Adipocyte (in vitro differentiated cells): ENCODE results near the gene EMP1.
"Not testable (repeated sequence)": the region's sequence is repeated elsewhere in the genome, so short reads cannot be mapped to it uniquely, and the experiment has no call there.

Experiments
- DNase-seq: peaks from one replicate; pipeline ENCODE4 v3.0.0-alpha.2; 2015; ENCODE audit warnings: low read depth
- H3K27me3 ChIP-seq: replicated peaks from 2 replicates; pipeline ENCODE4 v1.7.0; 2013; ENCODE audit warnings: mild to moderate bottlenecking, low read length, moderate library complexity; ENCODE audit not compliant: control insufficient read depth, insufficient read depth
- H3K36me3 ChIP-seq: 2 replicates; pipeline ENCODE4 v1.7.0; 2013; ENCODE audit warnings: low read length, mild to moderate bottlenecking, moderate library complexity; ENCODE audit not compliant: control insufficient read depth, insufficient read depth, severe bottlenecking
- H3K4me1 ChIP-seq: 2 replicates; pipeline ENCODE4 v1.7.0; 2013; ENCODE audit warnings: mild to moderate bottlenecking, low read length, moderate library complexity; ENCODE audit not compliant: control insufficient read depth, insufficient read depth
- H3K4me3 ChIP-seq: 2 replicates; pipeline ENCODE4 v1.7.0; 2013; ENCODE audit warnings: mild to moderate bottlenecking, low read length, moderate library complexity
- H3K9ac ChIP-seq: 2 replicates; pipeline ENCODE4 v1.7.0; 2013; ENCODE audit warnings: mild to moderate bottlenecking, low read length, moderate library complexity
- H3K9me3 ChIP-seq: 2 replicates; pipeline ENCODE4 v1.7.0; 2013; ENCODE audit warnings: mild to moderate bottlenecking, low read length, moderate library complexity; ENCODE audit not compliant: control insufficient read depth

Gene EMP1

GRCh38 chr12:13252024-13252423, 55.5 kb downstream of the EMP1 start:
- Histone ChIP-seq H3K4me1 (peaks cover 4% of the 10 kb centered on the region), H3K4me3 (no peak overlapping the region), H3K36me3 (no peaks in the 10 kb centered on the region), H3K27me3 (no peaks in the 10 kb centered on the region), H3K9me3 (no peaks in the 10 kb centered on the region), H3K9ac (no peak overlapping the region)
- no peak for DNase-seq

- peaks cover 4% of the 10 kb centered on the region for H3K4me1 ChIP-seq
- DNase-seq: no peak
- H3K9ac ChIP-seq: no peak overlapping the region
- H3K36me3 ChIP-seq: no peaks in the 10 kb centered on the region
- no peaks in the 10 kb centered on the region for H3K27me3 ChIP-seq
- H3K9me3 ChIP-seq: no peaks in the 10 kb centered on the region
- no peak overlapping the region for H3K4me3 ChIP-seq
These were observed 56.1 kb downstream of the EMP1 start for GRCh38 chr12:13252616-13253015.

GRCh38 chr12:13253966-13254760, 57.6 kb downstream of the EMP1 start:
- H3K27me3 ChIP-seq: no peaks in the 10 kb centered on the region
- peaks cover 4% of the 10 kb centered on the region for H3K4me1 ChIP-seq
- no peak overlapping the region for H3K4me3 ChIP-seq
- no peaks in the 10 kb centered on the region for H3K9me3 ChIP-seq
- DNase-seq: no peak
- H3K36me3 ChIP-seq: no peaks in the 10 kb centered on the region
- H3K9ac ChIP-seq: no peak overlapping the region

GRCh38 chr12:13255792-13256691, 59.5 kb downstream of the EMP1 start:
- H3K27me3 ChIP-seq: no peaks in the 10 kb centered on the region
- H3K4me3 ChIP-seq: peak overlapping the region; percentile 78
- no peaks in the 10 kb centered on the region for H3K9me3 ChIP-seq

GRCh38 chr12:13256692-13257045, 60.1 kb downstream of the EMP1 start:
- Histone ChIP-seq H3K9me3 (no peaks in the 10 kb centered on the region), H3K4me3 (no peak overlapping the region), H3K4me1 (peaks cover 4% of the 10 kb centered on the region), H3K36me3 (no peaks in the 10 kb centered on the region), H3K9ac (no peak overlapping the region), H3K27me3 (no peaks in the 10 kb centered on the region)
- no peak for DNase-seq

More at GRCh38 chr12:13255792-13256691, 59.5 kb downstream of the EMP1 start:
- Histone ChIP-seq H3K4me1 (peaks cover 4% of the 10 kb centered on the region), H3K36me3 (no peaks in the 10 kb centered on the region), H3K9ac (peak overlapping the region; percentile 77)
- peak; percentile 97 for DNase-seq

GRCh38 chr12:13257356-13257875, 60.9 kb downstream of the EMP1 start:
- no peak overlapping the region for H3K4me3 ChIP-seq
- no peaks in the 10 kb centered on the region for H3K9me3 ChIP-seq
- peaks cover 4% of the 10 kb centered on the region for H3K4me1 ChIP-seq
- no peaks in the 10 kb centered on the region for H3K36me3 ChIP-seq
- H3K9ac ChIP-seq: no peak overlapping the region
- H3K27me3 ChIP-seq: no peaks in the 10 kb centered on the region
- DNase-seq: no peak

- H3K36me3 ChIP-seq: no peaks in the 10 kb centered on the region
- no peaks in the 10 kb centered on the region for H3K27me3 ChIP-seq
- peaks cover 4% of the 10 kb centered on the region for H3K4me1 ChIP-seq
- DNase-seq: peak; percentile 40
- H3K9me3 ChIP-seq: no peaks in the 10 kb centered on the region
- H3K4me3 ChIP-seq: no peak overlapping the region
- H3K9ac ChIP-seq: no peak overlapping the region
These were observed 61.7 kb downstream of the EMP1 start for GRCh38 chr12:13258197-13258596.

- no peaks in the 10 kb centered on the region for H3K9me3 ChIP-seq
- H3K9ac ChIP-seq: no peak overlapping the region
- no peaks in the 10 kb centered on the region for H3K27me3 ChIP-seq
- no peaks in the 10 kb centered on the region for H3K36me3 ChIP-seq
- no peak for DNase-seq
- H3K4me3 ChIP-seq: no peak overlapping the region
- peaks cover 4% of the 10 kb centered on the region for H3K4me1 ChIP-seq
These were observed 62.2 kb downstream of the EMP1 start for GRCh38 chr12:13258717-13259119.

- H3K36me3 ChIP-seq, H3K4me1 ChIP-seq, H3K9me3 ChIP-seq, H3K9ac ChIP-seq, DNase-seq, H3K4me3 ChIP-seq, H3K27me3 ChIP-seq: not testable (repeated sequence)
These were observed 63.1 kb downstream of the EMP1 start for GRCh38 chr12:13259625-13260024.

GRCh38 chr12:13267826-13268225, 71.3 kb downstream of the EMP1 start:
- H3K27me3 ChIP-seq, H3K9me3 ChIP-seq, H3K36me3 ChIP-seq, H3K4me3 ChIP-seq, H3K9ac ChIP-seq, H3K4me1 ChIP-seq, DNase-seq: not testable (repeated sequence)

GRCh38 chr12:13268581-13268980, 72.1 kb downstream of the EMP1 start:
- no peak for DNase-seq
- no peaks in the 10 kb centered on the region for H3K27me3 ChIP-seq
- H3K9ac ChIP-seq: no peak overlapping the region
- no peak overlapping the region for H3K4me3 ChIP-seq
- H3K9me3 ChIP-seq: no peaks in the 10 kb centered on the region
- H3K36me3 ChIP-seq: no peaks in the 10 kb centered on the region
- no peaks in the 10 kb centered on the region for H3K4me1 ChIP-seq
